Measurements from ENCODE around the gene TCEAL6.
"Not testable (repeated sequence)": the region's sequence is repeated elsewhere in the genome, so short reads cannot be mapped to it uniquely, and the experiment has no call there.

- TF ChIP-seq CTCF, POLR2A (IDR thresholded peaks at IDR 0.05): not testable (repeated sequence)
Observed at GRCh38 chrX:102140876-102141275, 1.4 kb downstream of the TCEAL6 start.
